ENCODE data around the gene LEFTY2.
"Not testable (repeated sequence)": the region's sequence is repeated elsewhere in the genome, so short reads cannot be mapped to it uniquely, and the experiment has no call there.

The LEFTY2 gene

GRCh38 chr1:225889743-225890142 lies 51.3 kb downstream of the LEFTY2 start:
- TF ChIP-seq CTCF (IDR thresholded peaks at IDR 0.05; ENCODE audit: insufficient read depth, low read depth, low read length, missing control alignments) = no peak
- DNase-seq (ENCODE audit: low read depth) = no peak
- no peak overlapping the region for H3K4me3 ChIP-seq (ENCODE audit: low read depth, low read length)

- DNase-seq (ENCODE audit: low read depth) = no peak
- TF ChIP-seq CTCF (IDR thresholded peaks at IDR 0.05; ENCODE audit: insufficient read depth, low read depth, low read length, missing control alignments) = no peak
- no peak within 1 kb of the TSS for H3K4me3 ChIP-seq (ENCODE audit: low read depth, low read length)
These were observed 52.0 kb downstream of the LEFTY2 start, which contains the start of gene LEFTY1 for GRCh38 chr1:225888898-225889601. Gene LEFTY1, minus strand, starts transcription at chr1:225889146. Its CDS starts 80 bp downstream, at chr1:225889066.

GRCh38 chr1:225888289-225888897 lies 52.6 kb downstream of the LEFTY2 start:
- DNase-seq (ENCODE audit: low read depth) = no peak
- no peak for TF ChIP-seq CTCF (IDR thresholded peaks at IDR 0.05; ENCODE audit: insufficient read depth, low read depth, low read length, missing control alignments)
- no peak overlapping the region for H3K4me3 ChIP-seq (ENCODE audit: low read depth, low read length)

GRCh38 chr1:225887554-225888288 lies 53.3 kb downstream of the LEFTY2 start:
- DNase-seq (ENCODE audit: low read depth); H3K4me3 ChIP-seq (ENCODE audit: low read depth, low read length): not testable (repeated sequence)

GRCh38 chr1:225887030-225887314 lies 54.0 kb downstream of the LEFTY2 start:
- no peak for TF ChIP-seq CTCF (IDR thresholded peaks at IDR 0.05; ENCODE audit: insufficient read depth, low read depth, low read length, missing control alignments)
- no peak for DNase-seq (ENCODE audit: low read depth)
- H3K4me3 ChIP-seq (ENCODE audit: low read depth, low read length) = no peak overlapping the region
